ENCODE measurements around the gene TXNRD2.

The TXNRD2 gene

GRCh38 chr22:19876314-19876940 is 65.2 kb downstream of the TXNRD2 start:
- H4K20me1 ChIP-seq (ENCODE audit: insufficient read depth, low read length): no peaks in the 10 kb centered on the region
- H3K79me2 ChIP-seq (ENCODE audit: low read length): no peaks in the 10 kb centered on the region
- no peak overlapping the region for H3K4me2 ChIP-seq (ENCODE audit: low read length)
- no peak overlapping the region for H3K27ac ChIP-seq (ENCODE audit: low read length)
- no peaks in the 10 kb centered on the region for H3K36me3 ChIP-seq (replicated peaks; ENCODE audit: low read depth, low read length)
- H3K9me3 ChIP-seq (ENCODE audit: insufficient read depth, low read length): no peaks in the 10 kb centered on the region
- H3K9ac ChIP-seq (ENCODE audit: low read length): no peak overlapping the region
- no peaks in the 10 kb centered on the region for H3K4me1 ChIP-seq (ENCODE audit: low read length)
- H2AFZ ChIP-seq (ENCODE audit: low read depth, low read length): no peak overlapping the region
- TF ChIP-seq EZH2phosphoT487 (IDR thresholded peaks at IDR 0.05; ENCODE audit: low read depth): no peak
- TF ChIP-seq, protein P1, sequence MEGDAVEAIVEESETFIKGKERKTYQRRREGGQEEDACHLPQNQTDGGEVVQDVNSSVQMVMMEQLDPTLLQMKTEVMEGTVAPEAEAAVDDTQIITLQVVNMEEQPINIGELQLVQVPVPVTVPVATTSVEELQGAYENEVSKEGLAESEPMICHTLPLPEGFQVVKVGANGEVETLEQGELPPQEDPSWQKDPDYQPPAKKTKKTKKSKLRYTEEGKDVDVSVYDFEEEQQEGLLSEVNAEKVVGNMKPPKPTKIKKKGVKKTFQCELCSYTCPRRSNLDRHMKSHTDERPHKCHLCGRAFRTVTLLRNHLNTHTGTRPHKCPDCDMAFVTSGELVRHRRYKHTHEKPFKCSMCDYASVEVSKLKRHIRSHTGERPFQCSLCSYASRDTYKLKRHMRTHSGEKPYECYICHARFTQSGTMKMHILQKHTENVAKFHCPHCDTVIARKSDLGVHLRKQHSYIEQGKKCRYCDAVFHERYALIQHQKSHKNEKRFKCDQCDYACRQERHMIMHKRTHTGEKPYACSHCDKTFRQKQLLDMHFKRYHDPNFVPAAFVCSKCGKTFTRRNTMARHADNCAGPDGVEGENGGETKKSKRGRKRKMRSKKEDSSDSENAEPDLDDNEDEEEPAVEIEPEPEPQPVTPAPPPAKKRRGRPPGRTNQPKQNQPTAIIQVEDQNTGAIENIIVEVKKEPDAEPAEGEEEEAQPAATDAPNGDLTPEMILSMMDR (IDR thresholded peaks at IDR 0.05; ENCODE audit: low read depth, low read length): no peak
- H3K4me3 ChIP-seq (ENCODE audit: low read length): no peak overlapping the region
- H3K27me3 ChIP-seq (ENCODE audit: low read depth, low read length): no peaks in the 10 kb centered on the region

DNA sequence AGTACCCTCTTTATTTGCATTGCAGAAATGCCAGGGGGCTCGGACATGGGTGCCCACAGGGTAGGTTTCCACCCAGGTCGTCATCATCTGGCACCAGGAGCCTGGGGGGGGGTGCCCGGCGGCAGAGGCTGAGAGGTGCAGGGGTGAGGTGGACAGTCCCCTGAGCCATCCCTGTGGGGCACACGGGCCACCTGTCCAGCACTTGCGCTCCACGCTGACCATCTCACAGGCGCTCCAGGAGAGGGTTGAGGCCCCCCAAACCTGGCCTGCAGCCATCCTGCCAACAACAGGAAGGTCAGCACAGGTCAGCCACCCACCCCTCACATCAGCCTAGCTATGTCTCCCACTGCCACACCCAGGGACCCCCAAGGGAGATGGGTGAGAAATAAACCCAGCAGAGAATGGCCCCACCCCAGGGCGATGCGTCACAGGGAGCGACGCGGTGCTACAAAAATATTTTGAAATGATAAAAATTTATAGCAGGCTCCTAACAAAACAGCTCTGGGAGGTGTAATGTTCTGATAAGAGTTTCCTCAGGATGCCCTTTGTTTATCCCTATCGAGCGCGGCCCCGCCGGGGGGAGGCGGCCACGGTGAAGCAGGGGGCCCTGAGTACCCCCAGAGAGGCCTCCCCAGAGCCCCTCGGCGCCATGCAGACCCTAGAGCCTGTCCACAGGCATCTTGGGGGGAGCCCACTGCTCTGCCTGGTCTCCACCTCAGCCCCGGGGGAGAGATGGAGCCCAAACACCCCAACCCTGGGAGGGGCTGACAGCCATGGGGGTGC is 65.9 kb downstream of the TXNRD2 start:
- Histone ChIP-seq H3K79me2 (ENCODE audit: low read length) (no peaks in the 10 kb centered on the region), H3K36me3 (replicated peaks; ENCODE audit: low read depth, low read length) (no peaks in the 10 kb centered on the region), H3K9ac (ENCODE audit: low read length) (no peak overlapping the region), H2AFZ (ENCODE audit: low read depth, low read length) (no peak overlapping the region), H3K27me3 (ENCODE audit: low read depth, low read length) (no peaks in the 10 kb centered on the region), H3K4me2 (ENCODE audit: low read length) (no peak overlapping the region), H4K20me1 (ENCODE audit: insufficient read depth, low read length) (no peaks in the 10 kb centered on the region), H3K4me1 (ENCODE audit: low read length) (no peaks in the 10 kb centered on the region), H3K27ac (ENCODE audit: low read length) (no peak overlapping the region), H3K9me3 (ENCODE audit: insufficient read depth, low read length) (no peaks in the 10 kb centered on the region), H3K4me3 (ENCODE audit: low read length) (no peak overlapping the region)
- TF ChIP-seq EZH2phosphoT487 (IDR thresholded peaks at IDR 0.05; ENCODE audit: low read depth): no peak
- TF ChIP-seq, protein P1 (IDR thresholded peaks at IDR 0.05; ENCODE audit: low read depth, low read length): no peak

DNA sequence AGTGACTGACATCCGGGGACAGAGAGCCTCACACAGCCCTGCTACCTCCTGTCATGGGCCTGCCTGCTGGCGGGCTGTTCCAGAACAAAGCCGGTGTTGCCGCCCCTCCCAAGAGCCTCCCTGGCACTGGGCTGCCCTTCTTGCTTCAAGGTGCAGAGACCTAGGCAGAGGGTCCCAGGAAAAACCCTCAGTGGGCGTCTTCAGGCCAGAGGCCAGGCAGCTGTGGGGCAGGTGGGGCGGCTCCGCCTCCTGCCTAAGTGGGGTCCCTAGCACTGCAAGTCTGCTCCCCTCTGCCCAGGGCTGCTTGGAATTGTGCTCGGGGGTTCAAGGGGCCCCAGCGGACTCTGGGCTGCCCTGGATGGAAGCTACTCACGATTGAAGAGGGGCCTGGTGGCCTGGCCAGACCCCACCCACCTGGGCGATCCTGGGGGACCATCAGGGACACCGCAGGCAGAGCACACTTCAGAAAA is 66.5 kb downstream of the TXNRD2 start:
- Histone ChIP-seq H2AFZ (ENCODE audit: low read depth, low read length) (no peak overlapping the region), H4K20me1 (ENCODE audit: insufficient read depth, low read length) (no peaks in the 10 kb centered on the region), H3K4me3 (ENCODE audit: low read length) (no peak overlapping the region), H3K4me2 (ENCODE audit: low read length) (no peak overlapping the region), H3K4me1 (ENCODE audit: low read length) (no peaks in the 10 kb centered on the region), H3K79me2 (ENCODE audit: low read length) (no peaks in the 10 kb centered on the region), H3K9me3 (ENCODE audit: insufficient read depth, low read length) (no peaks in the 10 kb centered on the region), H3K27me3 (ENCODE audit: low read depth, low read length) (no peaks in the 10 kb centered on the region), H3K36me3 (replicated peaks; ENCODE audit: low read depth, low read length) (no peaks in the 10 kb centered on the region), H3K9ac (ENCODE audit: low read length) (no peak overlapping the region), H3K27ac (ENCODE audit: low read length) (no peak overlapping the region)
- no peak for TF ChIP-seq EZH2phosphoT487 (IDR thresholded peaks at IDR 0.05; ENCODE audit: low read depth)
- TF ChIP-seq, protein P1 (IDR thresholded peaks at IDR 0.05; ENCODE audit: low read depth, low read length): no peak

DNA sequence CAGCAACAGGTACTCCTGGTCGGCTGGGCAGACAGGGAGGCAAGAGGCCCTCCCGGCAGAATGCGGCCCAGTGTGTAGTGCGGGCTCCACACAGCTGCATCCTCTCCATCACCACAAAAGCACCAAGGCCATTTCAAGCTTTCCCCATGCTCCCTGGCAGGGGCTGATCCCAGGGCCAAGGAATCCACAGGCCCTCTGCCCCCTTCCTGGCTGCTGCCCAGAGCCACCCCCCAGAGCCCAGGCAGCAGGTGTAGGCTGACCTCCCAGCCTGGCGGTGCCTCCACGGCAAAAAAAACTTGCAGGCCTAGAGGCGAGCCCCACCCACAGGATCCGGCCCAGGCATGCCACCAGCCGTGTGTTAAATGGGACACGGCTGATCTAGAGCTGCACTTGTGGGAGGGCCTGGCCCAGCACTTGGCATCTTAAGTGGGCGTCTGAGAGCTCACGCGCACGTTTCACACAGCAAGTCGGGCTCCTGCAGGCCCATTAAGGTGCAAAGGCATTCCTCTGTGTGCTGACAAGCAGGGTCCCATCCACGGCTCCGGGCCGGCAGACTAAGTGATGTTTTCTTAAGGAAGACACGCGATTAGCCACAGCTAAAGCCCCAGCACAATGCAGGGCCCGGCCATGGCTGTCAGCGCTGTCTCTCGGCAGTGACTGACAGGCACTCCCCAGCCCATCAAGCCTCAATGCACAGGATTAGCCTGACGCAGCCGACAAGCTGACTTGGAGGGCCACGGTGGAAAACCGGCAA is 67.1 kb downstream of the TXNRD2 start:
- Histone ChIP-seq H3K27ac (ENCODE audit: low read length) (no peak overlapping the region), H3K4me1 (ENCODE audit: low read length) (no peaks in the 10 kb centered on the region), H3K36me3 (replicated peaks; ENCODE audit: low read depth, low read length) (no peaks in the 10 kb centered on the region), H3K79me2 (ENCODE audit: low read length) (no peaks in the 10 kb centered on the region), H3K4me3 (ENCODE audit: low read length) (no peak overlapping the region), H3K4me2 (ENCODE audit: low read length) (no peak overlapping the region), H3K9ac (ENCODE audit: low read length) (no peak overlapping the region), H3K9me3 (ENCODE audit: insufficient read depth, low read length) (no peaks in the 10 kb centered on the region), H2AFZ (ENCODE audit: low read depth, low read length) (no peak overlapping the region), H4K20me1 (ENCODE audit: insufficient read depth, low read length) (no peaks in the 10 kb centered on the region), H3K27me3 (ENCODE audit: low read depth, low read length) (no peaks in the 10 kb centered on the region)
- TF ChIP-seq, protein P1 (IDR thresholded peaks at IDR 0.05; ENCODE audit: low read depth, low read length): no peak
- TF ChIP-seq EZH2phosphoT487 (IDR thresholded peaks at IDR 0.05; ENCODE audit: low read depth): no peak
